GM12872 (cell line): ENCODE data around the gene ZC3H10.

Source experiments
- CTCF ChIP-seq: IDR thresholded peaks from 3 replicates; pipeline ENCODE4 v1.5.1; 2011; ENCODE audit warnings: low read depth, mild to moderate bottlenecking, low read length, moderate library complexity; ENCODE audit not compliant: insufficient read depth

Gene ZC3H10

GRCh38 chr12:56154246-56154771 is 36.2 kb downstream of the ZC3H10 start:
- TF ChIP-seq CTCF, result no peak

GRCh38 chr12:56154818-56155217 is 36.8 kb downstream of the ZC3H10 start:
- no peak for TF ChIP-seq CTCF

- no peak for TF ChIP-seq CTCF
Observed at GRCh38 chr12:56155256-56155845, 37.3 kb downstream of the ZC3H10 start.

GRCh38 chr12:56157201-56158028 is 39.3 kb downstream of the ZC3H10 start:
- peak; percentile 60 for TF ChIP-seq CTCF

GRCh38 chr12:56158029-56158925 is 40.2 kb downstream of the ZC3H10 start, which contains the start of gene MYL6:
MYL6 (plus strand) TSS chr12:56158359; CDS start chr12:56158402, 43 bp downstream.
- no peak for TF ChIP-seq CTCF

GRCh38 chr12:56158926-56159461 is 40.9 kb downstream of the ZC3H10 start:
- no peak for TF ChIP-seq CTCF
